ENCODE measurements around the gene CYP27C1.

DNA sequence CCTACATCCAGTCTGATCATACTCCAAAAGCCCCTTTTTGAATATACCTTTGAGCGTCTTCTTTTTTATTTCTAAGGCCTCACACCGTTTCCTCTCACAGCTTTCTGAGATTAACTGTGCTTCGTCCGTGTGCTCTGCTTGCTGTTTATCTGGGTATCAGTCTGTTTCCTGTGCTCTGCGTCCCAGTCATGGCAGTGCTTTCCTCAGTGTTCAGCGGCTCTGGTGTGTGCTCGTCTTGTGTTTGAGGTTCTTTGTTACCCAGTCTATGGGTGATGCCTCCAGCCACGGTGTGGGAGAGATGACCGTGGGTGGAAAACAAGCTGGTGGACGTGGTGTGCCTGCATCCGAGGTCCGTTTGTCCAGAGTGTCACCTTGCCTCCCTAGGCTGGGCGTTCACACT is 79.6 kb downstream of the CYP27C1 start:
- TF ChIP-seq CTCF (IDR thresholded peaks at IDR 0.05) (no peak), EP300 (IDR thresholded peaks at IDR 0.05; ENCODE audit: low read depth) (no peak)
